ENCODE results near the gene TMPRSS11E. TPM values are rescaled to one million over a fixed set of nuclear protein-coding genes. Genes with fewer than 3 reads are reported as not detected.
A peak's percentile ranks its signal among the peaks of the same experiment; 100 is the strongest.
"Not testable (repeated sequence)": the region's sequence is repeated elsewhere in the genome, so short reads cannot be mapped to it uniquely, and the experiment has no call there.

TMPRSS11E gene
- polyA plus RNA-seq, 1 experiment, result not detected

DNA sequence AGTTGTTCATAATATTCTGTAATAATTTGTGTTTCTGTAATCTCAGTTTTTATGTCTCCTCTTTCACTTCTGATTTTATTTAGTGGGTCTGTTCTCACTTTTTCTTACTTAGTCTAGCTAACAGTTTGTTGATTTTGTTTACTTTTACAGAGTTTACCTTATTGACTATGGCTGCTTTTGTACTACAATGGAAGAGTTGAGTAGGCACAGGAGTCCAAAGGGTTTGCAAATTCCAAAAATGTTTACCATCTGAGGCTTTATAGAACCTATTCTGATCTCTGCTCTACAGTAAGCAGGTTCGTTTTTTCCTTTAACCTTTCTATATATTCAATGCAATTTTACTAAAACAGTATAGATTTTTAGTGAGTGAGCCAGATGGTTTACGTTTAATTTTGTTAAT, 73.7 kb downstream of the TMPRSS11E start:
- H3K36me3 ChIP-seq (ENCODE audit: control insufficient read depth, insufficient read depth, low read length), result no peaks in the 10 kb centered on the region
- no peak for DNase-seq (ENCODE audit: low read depth)
- ChIA-PET POLR2A (no interaction called here), CTCF (no interaction called here)
- H3K4me3 ChIP-seq (ENCODE audit: low read depth, low read length), result no peak overlapping the region
- TF ChIP-seq, protein P1, sequence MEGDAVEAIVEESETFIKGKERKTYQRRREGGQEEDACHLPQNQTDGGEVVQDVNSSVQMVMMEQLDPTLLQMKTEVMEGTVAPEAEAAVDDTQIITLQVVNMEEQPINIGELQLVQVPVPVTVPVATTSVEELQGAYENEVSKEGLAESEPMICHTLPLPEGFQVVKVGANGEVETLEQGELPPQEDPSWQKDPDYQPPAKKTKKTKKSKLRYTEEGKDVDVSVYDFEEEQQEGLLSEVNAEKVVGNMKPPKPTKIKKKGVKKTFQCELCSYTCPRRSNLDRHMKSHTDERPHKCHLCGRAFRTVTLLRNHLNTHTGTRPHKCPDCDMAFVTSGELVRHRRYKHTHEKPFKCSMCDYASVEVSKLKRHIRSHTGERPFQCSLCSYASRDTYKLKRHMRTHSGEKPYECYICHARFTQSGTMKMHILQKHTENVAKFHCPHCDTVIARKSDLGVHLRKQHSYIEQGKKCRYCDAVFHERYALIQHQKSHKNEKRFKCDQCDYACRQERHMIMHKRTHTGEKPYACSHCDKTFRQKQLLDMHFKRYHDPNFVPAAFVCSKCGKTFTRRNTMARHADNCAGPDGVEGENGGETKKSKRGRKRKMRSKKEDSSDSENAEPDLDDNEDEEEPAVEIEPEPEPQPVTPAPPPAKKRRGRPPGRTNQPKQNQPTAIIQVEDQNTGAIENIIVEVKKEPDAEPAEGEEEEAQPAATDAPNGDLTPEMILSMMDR (IDR thresholded peaks at IDR 0.05; ENCODE audit: insufficient read depth, low read depth, low read length), result no peak
- H3K27me3 ChIP-seq (ENCODE audit: control insufficient read depth, insufficient read depth, low read length), result no peaks in the 10 kb centered on the region

- H3K4me3 ChIP-seq (ENCODE audit: low read depth, low read length); POLR2A ChIA-PET: not testable (repeated sequence)
- peak; percentile 9 for DNase-seq (ENCODE audit: low read depth)
These were observed 75.0 kb downstream of the TMPRSS11E start for GRCh38 chr4:68522232-68522631.

GRCh38 chr4:68535974-68536373, 88.7 kb downstream of the TMPRSS11E start:
- CTCF ChIA-PET, result no interaction called here
- Histone ChIP-seq H3K36me3 (ENCODE audit: control insufficient read depth, insufficient read depth, low read length) (no peaks in the 10 kb centered on the region), H3K4me3 (ENCODE audit: low read depth, low read length) (no peak overlapping the region), H3K27me3 (ENCODE audit: control insufficient read depth, insufficient read depth, low read length) (no peaks in the 10 kb centered on the region)
- no peak for DNase-seq (ENCODE audit: low read depth)
- POLR2A ChIA-PET, result no interaction called here
- TF ChIP-seq, protein P1 (IDR thresholded peaks at IDR 0.05; ENCODE audit: insufficient read depth, low read depth, low read length), result no peak

More at GRCh38 chr4:68522232-68522631, 75.0 kb downstream of the TMPRSS11E start:
- H3K27me3 ChIP-seq (ENCODE audit: control insufficient read depth, insufficient read depth, low read length); H3K36me3 ChIP-seq (ENCODE audit: control insufficient read depth, insufficient read depth, low read length); CTCF ChIA-PET: not testable (repeated sequence)

DNA sequence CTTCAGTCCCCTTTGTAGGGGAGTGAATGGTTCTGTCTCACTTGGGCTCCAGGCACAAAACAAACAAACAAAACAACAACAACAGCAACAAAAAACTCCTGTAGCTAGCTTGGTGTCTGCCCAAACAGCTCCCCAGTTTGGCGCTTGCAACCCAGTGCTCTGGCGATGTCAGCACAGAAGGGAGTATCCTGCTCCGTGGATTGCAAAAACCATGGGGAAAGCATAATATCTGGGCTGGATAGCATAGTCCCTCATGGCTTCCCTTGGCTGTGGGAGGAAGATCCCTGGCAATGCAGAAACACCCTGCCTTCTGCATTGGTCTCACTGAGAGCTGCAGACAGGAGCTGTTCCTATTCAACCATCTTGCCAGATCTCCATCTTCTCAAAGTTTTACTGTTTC, 89.1 kb downstream of the TMPRSS11E start:
- no peak for DNase-seq (ENCODE audit: low read depth)
- H3K27me3 ChIP-seq (ENCODE audit: control insufficient read depth, insufficient read depth, low read length), result no peaks in the 10 kb centered on the region
- H3K36me3 ChIP-seq (ENCODE audit: control insufficient read depth, insufficient read depth, low read length), result no peaks in the 10 kb centered on the region
- ChIA-PET POLR2A (no interaction called here), CTCF (no interaction called here)
- H3K4me3 ChIP-seq (ENCODE audit: low read depth, low read length), result no peak overlapping the region
- TF ChIP-seq, protein P1 (IDR thresholded peaks at IDR 0.05; ENCODE audit: insufficient read depth, low read depth, low read length), result no peak

GRCh38 chr4:68542742-68543141, 95.5 kb downstream of the TMPRSS11E start:
- H3K36me3 ChIP-seq (ENCODE audit: control insufficient read depth, insufficient read depth, low read length); H3K27me3 ChIP-seq (ENCODE audit: control insufficient read depth, insufficient read depth, low read length); DNase-seq (ENCODE audit: low read depth); POLR2A ChIA-PET; CTCF ChIA-PET; H3K4me3 ChIP-seq (ENCODE audit: low read depth, low read length): not testable (repeated sequence)

Other genes starting within 250 kb of the TMPRSS11E start
- not detected in 2 replicates for gene TMPRSS11B, start 201.8 kb upstream of the TMPRSS11E start, polyA plus RNA-seq (2011; rRNA removed)
- gene YTHDC1, start 97.4 kb upstream of the TMPRSS11E start, polyA plus RNA-seq (2011; rRNA removed), result 21.6 and 41.4 TPM in 2 replicates
- not detected in 2 replicates for gene UGT2B17, start 128.9 kb downstream of the TMPRSS11E start, polyA plus RNA-seq (2011; rRNA removed)
- not detected in 2 replicates for gene UGT2B15, start 223.2 kb downstream of the TMPRSS11E start, polyA plus RNA-seq (2011; rRNA removed)

Data from BJ (cell line).